Ecto neural progenitor cell (in vitro differentiated cells): ENCODE data around the gene KSR2.
A peak's percentile ranks its signal among the peaks of the same experiment; 100 is the strongest.

Experiments
- DNase-seq: peaks from one replicate; pipeline ENCODE4 v3.0.0-alpha.2; 2018; ENCODE audit warnings: low spot score

KSR2 gene

GRCh38 chr12:117640511-117640910, 328.3 kb downstream of the KSR2 start:
- DNase-seq = peak; percentile 29

DNA sequence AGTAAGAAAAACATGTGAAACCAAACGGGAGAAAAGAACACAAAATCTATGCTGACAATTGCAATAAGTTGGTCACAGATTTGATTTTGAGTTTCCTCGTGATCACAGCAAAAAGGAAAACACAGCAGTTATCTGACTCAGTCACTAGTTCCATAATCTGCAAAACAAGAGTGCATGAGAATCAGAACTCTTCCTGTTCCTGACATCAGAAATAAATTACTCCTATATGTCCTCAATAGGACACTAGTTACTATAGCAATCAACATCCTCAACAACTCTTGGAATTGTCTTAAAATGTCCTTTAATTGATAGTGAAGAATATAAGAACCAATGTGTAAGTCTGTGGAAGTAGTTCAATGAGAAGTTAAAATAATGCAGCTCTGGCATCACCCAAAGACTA, 339.3 kb downstream of the KSR2 start:
- DNase-seq = no peak

- DNase-seq = peak; percentile 80
These were observed 340.1 kb downstream of the KSR2 start for GRCh38 chr12:117628711-117629110.

DNA sequence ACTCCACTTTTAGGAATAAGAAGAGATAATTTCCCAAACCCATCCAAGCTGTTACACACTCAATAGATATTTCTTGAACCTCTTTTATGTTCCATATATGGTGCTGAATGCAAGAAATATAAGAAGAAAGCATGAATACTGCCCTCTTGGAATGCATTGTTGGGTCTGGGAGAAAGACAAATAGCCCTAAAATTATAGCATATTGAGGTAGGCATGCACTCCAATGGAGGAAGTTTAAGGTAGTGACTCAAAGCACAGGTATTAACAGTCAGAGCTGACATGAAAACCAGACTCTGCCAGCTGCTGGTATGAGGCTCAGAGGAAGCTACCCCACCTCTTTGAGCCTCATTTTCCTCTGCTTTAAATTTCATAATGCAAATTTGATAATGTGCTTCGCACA, 346.0 kb downstream of the KSR2 start:
- DNase-seq = no peak

GRCh38 chr12:117622087-117622486, 346.7 kb downstream of the KSR2 start:
- no peak for DNase-seq

DNA sequence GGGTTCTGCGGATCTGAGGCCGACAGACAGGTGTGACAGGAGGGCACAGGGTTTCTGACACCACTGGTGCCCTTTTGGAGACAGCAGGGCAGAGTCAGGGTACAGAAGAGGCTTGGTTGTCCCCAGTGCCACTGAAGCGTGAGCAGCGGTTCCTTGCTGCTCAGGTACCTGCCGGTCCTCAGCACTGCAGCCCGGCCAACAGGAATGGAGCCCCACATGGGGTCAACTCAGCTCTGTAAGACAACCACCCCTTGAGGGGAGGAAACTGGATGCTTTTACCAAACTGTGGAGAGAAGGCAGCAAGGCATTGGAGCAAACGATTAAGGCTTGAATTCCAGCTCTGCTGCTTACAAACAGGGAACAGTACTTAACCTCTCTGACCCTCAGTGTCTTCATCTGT, 361.0 kb downstream of the KSR2 start:
- DNase-seq = no peak

GRCh38 chr12:117606945-117607344, 361.8 kb downstream of the KSR2 start:
- DNase-seq = no peak

DNA sequence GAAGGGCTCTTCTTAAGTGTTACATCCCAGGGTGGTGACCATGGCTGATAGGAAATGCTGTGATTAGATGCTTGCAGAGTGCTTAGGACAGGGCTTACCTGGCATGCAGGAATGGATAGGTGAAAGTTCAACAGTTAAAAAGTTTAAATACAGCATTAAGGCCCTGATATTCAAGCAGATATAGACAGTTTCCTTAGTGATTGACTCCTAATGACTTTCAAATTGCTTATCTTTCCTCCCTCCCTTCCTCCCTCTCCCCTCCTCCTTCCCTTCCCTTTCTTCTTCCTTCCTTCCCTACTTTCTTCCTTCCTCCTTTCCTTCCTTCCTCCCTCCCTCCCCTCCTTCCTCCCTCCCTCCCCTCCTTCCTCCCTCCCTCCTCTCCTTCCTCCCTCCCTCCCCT, 362.8 kb downstream of the KSR2 start:
- no peak for DNase-seq

DNA sequence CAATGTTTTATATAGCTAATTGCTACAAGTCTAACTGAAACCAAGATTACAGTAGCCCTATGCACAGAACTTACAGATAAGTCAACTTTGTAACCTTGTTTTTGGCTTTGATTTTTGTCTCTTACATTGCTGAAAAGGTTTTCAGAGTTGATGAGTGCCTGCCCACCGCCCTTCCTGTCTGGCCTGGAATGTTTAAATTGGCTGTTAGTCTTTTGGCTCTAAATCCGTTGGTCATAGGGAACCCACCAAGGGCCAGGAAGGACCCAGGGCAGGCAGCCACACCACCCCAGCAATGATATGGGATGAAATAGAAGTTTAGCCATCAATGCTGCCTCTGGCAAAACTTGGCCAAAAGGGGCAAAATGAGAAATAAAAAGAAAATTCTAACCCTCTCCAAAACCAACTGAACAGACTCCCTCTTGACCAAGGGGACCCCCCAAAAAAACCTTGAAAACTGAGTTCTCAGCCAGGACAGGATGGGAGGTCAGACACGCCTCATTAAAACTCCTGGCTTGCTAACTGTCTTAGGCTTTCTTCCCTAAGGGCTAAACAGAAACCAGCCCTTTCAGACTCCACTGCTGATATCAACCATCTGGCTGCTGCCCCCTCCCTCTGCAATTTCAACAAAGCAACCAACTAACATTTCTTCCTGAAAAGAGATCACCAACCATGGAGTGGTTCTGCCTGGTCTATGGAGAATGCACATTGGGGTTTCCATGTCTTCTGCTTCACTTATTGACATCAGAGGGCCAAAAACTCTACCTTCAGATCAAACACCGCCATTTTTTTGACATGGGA, 365.3 kb downstream of the KSR2 start:
- no peak for DNase-seq

DNA sequence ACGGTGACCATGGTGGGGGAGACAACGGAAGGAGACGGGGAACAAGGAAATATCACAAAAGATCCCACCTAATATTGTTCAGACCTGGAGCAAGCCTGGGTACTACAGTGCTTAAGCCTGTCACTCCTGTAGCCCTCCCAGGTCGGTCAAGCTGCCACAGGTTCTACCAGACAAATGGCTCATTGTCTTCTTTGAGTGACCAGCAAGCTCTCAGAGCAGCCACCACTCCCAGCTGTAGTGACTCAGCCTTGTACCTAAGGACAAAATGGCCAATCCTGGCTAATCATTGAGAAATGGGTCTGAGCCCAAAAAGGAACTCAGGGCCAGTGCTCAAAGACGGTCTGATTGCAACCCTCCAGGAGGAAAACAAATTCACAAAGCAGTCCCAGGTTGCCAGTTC, 368.9 kb downstream of the KSR2 start:
- DNase-seq = no peak

DNA sequence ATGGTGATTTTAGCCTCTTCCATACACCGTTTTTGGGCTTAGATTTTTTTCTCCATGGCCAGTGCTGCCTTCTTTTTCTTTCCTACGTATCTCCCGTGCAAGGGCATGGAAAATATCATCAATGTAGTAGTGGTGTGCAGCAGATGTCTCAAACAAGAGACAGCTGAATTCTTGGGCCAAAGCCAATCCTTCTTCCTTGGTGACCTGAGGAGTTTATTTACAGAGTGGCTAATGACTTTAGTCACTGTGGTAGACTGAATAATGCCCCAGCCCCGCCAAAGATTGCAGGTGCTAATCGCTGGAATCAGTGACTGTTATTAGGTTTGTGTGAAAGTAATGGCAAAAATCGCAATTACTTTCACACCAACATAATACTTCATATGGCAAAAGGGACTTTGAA, 371.8 kb downstream of the KSR2 start:
- DNase-seq = no peak

GRCh38 chr12:117595751-117596150, 373.0 kb downstream of the KSR2 start:
- DNase-seq = no peak

DNA sequence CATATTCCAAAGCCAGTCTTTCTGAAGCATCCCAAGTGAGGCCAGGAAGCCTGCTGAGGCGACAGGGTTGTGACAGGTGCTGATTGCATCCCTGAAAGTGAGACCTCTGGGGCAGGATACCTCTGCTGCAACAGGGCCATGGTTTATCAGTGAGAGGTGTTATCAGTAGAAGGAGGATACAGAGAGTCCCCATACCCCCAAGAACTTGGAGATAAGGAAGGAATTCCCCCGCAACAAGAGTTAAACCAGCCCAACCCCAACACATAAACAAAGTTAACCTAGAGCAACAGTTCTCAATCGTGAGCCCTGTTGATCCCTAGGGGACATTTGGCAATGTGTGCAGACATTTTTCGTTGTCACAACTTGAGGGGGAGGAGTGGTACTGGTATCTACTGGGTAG, 374.3 kb downstream of the KSR2 start:
- no peak for DNase-seq

GRCh38 chr12:117593815-117594400, 374.9 kb downstream of the KSR2 start:
- DNase-seq = no peak

GRCh38 chr12:117592588-117593305, 376.0 kb downstream of the KSR2 start:
- no peak for DNase-seq

DNA sequence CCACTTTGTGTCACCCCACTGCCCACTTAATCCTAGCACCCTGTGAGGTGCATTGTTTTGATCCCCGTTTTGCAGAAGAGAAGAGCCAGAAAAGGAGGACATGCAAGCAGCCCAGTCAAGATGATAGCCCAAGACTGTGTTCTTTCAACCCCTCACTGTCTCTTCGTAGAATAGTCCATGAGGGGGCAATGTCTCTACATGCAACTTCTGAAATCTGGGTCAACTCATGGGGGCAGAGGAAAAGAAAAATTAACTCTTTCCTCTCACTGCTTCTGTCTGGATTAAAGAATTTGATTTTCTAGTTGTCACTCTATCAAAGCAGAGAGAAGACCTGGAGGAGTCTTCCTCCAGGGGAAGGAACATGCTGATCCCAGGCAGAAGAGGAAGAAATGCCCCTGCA, 377.8 kb downstream of the KSR2 start:
- DNase-seq = no peak

- DNase-seq = no peak
These were observed 378.4 kb downstream of the KSR2 start for GRCh38 chr12:117590386-117590785.

GRCh38 chr12:117589021-117589420, 379.8 kb downstream of the KSR2 start:
- no peak for DNase-seq

DNA sequence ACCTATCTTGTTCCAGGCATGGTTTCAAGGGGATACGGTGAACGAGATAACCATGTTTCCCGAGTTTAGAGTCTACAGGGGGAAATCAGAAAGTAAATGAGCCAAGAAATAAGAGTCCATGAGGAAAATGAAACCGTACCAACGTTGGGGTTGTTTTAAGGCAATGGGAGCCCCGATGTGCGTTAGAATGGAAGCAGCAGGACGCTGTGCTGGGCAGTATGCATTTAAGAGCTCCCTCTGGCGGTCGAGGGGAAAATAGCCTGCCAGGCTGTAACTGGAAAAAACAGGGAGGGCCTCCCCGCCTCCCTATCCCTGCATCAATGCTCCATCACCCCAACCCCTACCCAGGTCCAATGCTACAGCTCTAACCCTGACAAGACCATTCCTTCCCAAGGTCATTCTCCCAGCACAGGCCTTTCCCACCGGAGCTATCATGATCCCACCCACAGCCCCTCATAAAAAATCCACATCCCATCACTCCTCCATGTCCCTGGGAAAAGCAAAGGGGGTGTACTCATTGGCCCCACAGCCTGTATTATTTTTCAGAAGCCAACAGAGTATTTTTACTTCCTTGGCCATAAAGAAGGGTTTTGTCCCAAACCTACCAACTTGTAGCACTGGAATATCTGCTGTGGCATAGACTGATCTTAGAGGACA, 381.0 kb downstream of the KSR2 start:
- peak; percentile 80 for DNase-seq

DNA sequence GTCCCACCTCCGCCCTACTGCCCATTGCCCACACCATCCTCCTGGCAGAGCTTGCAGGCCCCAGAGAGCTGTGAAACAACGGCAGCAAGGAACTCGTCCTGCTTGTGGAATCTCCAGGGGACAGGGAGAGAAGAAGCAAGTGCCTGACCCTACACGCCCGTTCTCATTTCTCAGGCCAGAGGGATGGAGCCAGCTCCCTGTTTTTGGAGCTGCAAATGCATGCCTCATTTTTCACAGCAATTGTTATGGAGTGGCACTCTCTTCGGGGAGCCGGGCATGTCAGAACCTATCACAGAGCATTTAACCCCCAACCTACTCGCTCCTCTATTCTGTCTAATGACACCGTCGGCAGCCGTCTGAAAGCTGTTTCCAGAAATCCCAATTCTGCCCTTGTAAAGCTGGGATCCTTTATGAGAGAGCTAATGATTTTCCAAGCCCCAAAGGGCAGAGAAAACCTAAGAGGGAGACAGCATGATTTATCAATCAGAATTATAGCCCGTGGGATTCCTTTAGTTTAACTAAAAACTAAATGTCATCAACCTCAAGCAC, 385.0 kb downstream of the KSR2 start:
- no peak for DNase-seq

- DNase-seq = no peak
These were observed 385.7 kb downstream of the KSR2 start for GRCh38 chr12:117583092-117583491.

- DNase-seq = no peak
These were observed 386.5 kb downstream of the KSR2 start for GRCh38 chr12:117582135-117582784.
